Progenitor cell of endocrine pancreas (in vitro differentiated cells): ENCODE data around the gene HOXB9. TPM values are rescaled to one million over a fixed set of nuclear protein-coding genes. Genes with fewer than 3 reads are reported as not detected.

ENCODE experiments used
- DNase-seq: peaks from one replicate; pipeline ENCODE4 v3.0.0; 2021; ENCODE audit warnings: low spot score; ENCODE audit not compliant: unreplicated experiment
- H3K27ac Mint-ChIP-seq: 2 replicates; pipeline ENCODE4 v1.8.0; 2021; ENCODE audit warnings: mild to moderate bottlenecking, moderate library complexity, mixed read lengths
- H3K27me3 Mint-ChIP-seq: 2 replicates; pipeline ENCODE4 v1.8.0; 2021; ENCODE audit warnings: mixed read lengths
- H3K36me3 Mint-ChIP-seq: 2 replicates; pipeline ENCODE4 v1.8.0; 2022; ENCODE audit warnings: mixed read lengths; ENCODE audit not compliant: insufficient read depth
- H3K4me1 Mint-ChIP-seq: 2 replicates; pipeline ENCODE4 v1.8.0; 2021; ENCODE audit warnings: low read depth, mixed read lengths
- H3K4me3 Mint-ChIP-seq: 2 replicates; pipeline ENCODE4 v1.8.0; 2021; ENCODE audit warnings: low read depth, mild to moderate bottlenecking, moderate library complexity, mixed read lengths
- H3K9me3 Mint-ChIP-seq: 2 replicates; pipeline ENCODE4 v1.8.0; 2021; ENCODE audit warnings: low read depth, mixed read lengths
- total RNA-seq: library from RNA; stranded (reverse); gene quantifications from 2 replicates; pipeline ENCODE4 v1.2.1, GENCODE V29; 2021
- TF ChIP-seq, protein P1 (sequence below): fragments of 200-600 bp; sonication (generic); IDR thresholded peaks from one replicate; pipeline ENCODE4 v1.5.0; 2021; ENCODE audit warnings: antibody characterized with exemption, mild to moderate bottlenecking; ENCODE audit not compliant: unreplicated experiment

The HOXB9 gene
- total RNA-seq, 1 donor from 2014 or later, result not detected

DNA sequence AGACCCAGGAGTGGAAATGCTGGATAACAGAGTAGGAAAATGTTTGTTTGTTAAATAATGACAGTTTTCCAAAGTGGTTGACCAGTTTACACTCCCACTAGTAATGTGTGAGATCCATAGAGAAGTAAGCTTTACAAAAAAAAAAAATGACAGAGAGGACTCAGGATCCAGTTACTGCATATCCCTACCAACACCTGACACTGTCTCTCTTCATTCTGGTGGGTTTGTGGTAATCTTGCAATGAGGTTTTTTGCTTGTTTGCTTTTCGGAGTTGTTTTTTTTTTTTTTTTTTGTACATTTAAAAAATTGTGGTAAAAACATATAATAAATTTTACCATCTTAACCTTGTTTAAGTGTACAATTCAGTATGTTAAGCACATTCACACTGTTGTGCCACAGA lies 23.6 kb upstream of the HOXB9 start:
- Mint-ChIP-seq H3K4me3 (no peak overlapping the region), H3K36me3 (no peaks in the 10 kb centered on the region), H3K4me1 (peaks cover 2% of the 10 kb centered on the region), H3K27me3 (peaks cover 82% of the 10 kb centered on the region), H3K9me3 (no peaks in the 10 kb centered on the region), H3K27ac (no peak overlapping the region)
- TF ChIP-seq, protein P1, sequence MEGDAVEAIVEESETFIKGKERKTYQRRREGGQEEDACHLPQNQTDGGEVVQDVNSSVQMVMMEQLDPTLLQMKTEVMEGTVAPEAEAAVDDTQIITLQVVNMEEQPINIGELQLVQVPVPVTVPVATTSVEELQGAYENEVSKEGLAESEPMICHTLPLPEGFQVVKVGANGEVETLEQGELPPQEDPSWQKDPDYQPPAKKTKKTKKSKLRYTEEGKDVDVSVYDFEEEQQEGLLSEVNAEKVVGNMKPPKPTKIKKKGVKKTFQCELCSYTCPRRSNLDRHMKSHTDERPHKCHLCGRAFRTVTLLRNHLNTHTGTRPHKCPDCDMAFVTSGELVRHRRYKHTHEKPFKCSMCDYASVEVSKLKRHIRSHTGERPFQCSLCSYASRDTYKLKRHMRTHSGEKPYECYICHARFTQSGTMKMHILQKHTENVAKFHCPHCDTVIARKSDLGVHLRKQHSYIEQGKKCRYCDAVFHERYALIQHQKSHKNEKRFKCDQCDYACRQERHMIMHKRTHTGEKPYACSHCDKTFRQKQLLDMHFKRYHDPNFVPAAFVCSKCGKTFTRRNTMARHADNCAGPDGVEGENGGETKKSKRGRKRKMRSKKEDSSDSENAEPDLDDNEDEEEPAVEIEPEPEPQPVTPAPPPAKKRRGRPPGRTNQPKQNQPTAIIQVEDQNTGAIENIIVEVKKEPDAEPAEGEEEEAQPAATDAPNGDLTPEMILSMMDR, result no peak
- no peak for DNase-seq

DNA sequence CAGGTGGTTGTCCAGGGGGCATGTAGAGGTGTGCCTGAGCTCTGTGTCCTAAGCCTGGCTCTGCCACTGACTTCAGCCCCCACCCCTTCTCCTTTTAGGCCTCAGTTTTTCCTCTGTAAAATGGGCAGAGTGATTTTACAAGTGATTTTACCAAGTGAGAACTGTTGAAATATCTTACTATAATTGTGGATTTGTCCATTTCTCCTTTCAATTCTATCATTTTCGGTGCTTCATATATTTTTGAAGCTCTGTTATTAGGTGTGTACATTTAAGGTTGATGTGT lies 21.7 kb upstream of the HOXB9 start:
- no peak overlapping the region for H3K4me3 Mint-ChIP-seq
- H3K36me3 Mint-ChIP-seq, result no peaks in the 10 kb centered on the region

DNA sequence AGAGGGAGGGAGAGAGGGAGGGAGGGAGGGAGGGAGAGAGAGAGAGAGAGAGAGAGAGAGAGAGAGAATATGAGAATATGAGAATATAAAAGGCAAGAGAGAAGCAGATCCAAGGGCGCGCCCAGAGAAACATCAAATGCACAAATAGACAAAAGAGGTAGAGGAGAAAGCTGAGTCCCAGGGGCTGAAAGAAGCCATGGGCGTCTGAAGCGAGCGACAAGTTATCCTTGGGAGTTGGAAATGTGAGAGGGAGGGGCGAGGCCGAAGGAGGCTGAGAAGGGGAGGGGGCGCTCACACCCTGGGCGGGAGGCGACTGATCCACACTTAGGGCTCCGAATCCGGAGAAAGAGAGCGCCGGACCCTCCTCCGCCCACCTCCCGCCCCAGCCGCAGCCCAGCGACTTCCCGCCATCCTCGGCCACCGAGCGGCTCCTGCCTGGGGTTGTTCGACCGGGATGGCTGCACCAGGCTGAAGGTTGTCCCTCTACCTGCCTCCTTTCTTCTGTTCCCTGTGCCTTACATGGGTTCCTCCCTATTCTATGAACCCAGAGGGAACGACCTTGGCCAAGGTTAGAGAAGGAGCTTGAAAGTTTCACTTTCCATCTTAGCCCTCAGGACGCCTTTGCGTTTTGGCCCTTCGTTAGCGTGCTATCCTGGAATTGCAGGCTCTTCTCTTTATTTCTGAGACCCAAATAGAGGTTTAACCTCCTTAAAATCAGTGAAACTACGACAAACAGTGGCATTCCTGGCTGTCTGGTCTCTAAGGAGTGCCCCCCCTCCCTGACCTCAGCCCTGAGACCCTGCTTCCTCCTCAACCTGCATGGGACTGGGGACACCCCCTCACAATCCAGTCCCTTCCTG lies 21.2 kb upstream of the HOXB9 start:
- H3K27me3 Mint-ChIP-seq, result peaks cover 89% of the 10 kb centered on the region
- DNase-seq, result no peak
- H3K4me3 Mint-ChIP-seq, result no peak overlapping the region
- H3K36me3 Mint-ChIP-seq, result no peaks in the 10 kb centered on the region
- H3K9me3 Mint-ChIP-seq, result no peaks in the 10 kb centered on the region
- TF ChIP-seq, protein P1, result no peak
- no peak overlapping the region for H3K27ac Mint-ChIP-seq
- H3K4me1 Mint-ChIP-seq, result peaks cover 2% of the 10 kb centered on the region

More for the DNA sequence above, 21.7 kb upstream of the HOXB9 start:
- DNase-seq, result no peak
- H3K27ac Mint-ChIP-seq, result no peak overlapping the region
- peaks cover 2% of the 10 kb centered on the region for H3K4me1 Mint-ChIP-seq
- H3K9me3 Mint-ChIP-seq, result no peaks in the 10 kb centered on the region
- peaks cover 88% of the 10 kb centered on the region for H3K27me3 Mint-ChIP-seq
- TF ChIP-seq, protein P1, result no peak

DNA sequence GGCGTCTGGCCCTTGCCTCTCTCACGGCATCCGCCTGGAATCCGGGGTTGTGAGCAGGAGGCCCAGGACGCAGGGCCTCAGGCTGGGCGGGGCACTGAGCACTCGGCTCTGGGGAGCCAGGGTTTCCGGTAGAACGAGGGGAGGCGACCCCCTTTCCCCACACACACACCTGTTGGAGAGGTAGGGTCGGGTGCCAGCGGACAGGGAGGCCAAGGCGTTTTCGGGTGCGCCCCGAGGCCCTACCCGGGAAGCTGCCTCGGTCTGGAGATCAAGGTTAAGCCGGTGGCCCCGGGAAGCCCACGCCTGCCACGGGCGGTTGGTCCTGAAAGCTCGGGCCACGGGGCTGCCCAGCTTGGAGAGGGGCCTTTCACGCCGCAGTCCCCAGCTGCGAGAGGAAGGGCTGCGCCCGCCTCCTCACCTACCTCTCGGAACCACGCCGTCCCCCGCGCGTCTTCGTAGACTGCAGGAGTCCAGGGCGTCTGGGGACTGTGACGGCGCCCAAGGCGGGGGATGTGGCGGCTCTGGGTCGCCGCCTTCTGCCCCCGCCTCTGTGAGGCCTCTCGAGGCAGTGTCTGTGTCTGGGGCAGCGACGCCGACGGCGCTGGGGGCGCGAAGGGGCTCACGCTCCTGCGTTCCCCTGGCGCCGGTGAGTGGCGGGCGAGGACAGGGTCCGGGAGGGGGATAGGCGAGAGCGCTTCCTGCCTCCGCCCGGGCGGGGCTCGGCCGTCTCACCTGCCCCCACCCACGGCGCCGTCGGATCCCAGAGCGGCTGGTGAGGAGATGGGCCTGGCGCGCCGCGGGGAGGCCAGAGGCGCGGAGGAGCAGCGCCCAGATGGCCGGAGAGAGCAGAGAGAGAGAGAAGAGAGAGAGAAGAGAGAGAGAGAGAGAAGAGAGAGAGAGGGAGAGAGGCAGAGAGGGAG lies 20.3 kb upstream of the HOXB9 start:
- no peaks in the 10 kb centered on the region for H3K9me3 Mint-ChIP-seq
- DNase-seq, result no peak
- peaks cover 2% of the 10 kb centered on the region for H3K4me1 Mint-ChIP-seq
- H3K36me3 Mint-ChIP-seq, result no peaks in the 10 kb centered on the region
- peaks cover 91% of the 10 kb centered on the region for H3K27me3 Mint-ChIP-seq
- no peak overlapping the region for H3K27ac Mint-ChIP-seq
- no peak overlapping the region for H3K4me3 Mint-ChIP-seq
- TF ChIP-seq, protein P1, result no peak

DNA sequence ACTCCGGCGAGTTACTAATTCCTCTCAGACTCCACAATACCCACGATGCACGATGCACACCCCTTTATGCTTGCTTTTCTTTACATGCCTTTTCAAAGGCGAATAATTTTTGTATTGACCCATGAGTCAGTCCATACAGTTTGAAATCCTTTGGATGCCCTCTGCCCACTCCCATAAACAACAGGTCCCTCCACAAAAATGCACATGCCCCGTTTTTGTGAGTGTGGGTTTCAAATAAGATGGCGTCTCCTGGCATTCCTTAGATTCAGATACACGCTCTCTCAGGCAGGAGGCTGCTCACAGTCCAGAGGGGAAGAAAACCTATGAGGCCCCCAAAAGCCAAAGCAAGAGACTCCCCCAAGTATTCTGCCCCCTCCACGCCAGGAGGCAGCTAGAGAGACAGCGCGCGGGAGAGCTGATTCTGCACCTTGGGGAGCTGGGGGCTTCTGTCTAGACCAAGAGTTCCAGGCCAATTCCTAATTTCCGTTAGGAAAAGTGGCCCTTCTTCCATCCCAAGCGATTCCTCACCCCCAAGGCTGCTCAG lies 19.6 kb upstream of the HOXB9 start:
- TF ChIP-seq, protein P1, result no peak
- Mint-ChIP-seq H3K36me3 (no peaks in the 10 kb centered on the region), H3K27ac (no peak overlapping the region), H3K9me3 (no peaks in the 10 kb centered on the region), H3K27me3 (peaks cover 93% of the 10 kb centered on the region), H3K4me1 (peaks cover 2% of the 10 kb centered on the region), H3K4me3 (no peak overlapping the region)
- DNase-seq, result no peak
